ENCODE data around the gene CD1C. TPM values are rescaled to one million over a fixed set of nuclear protein-coding genes. Genes with fewer than 3 reads are reported as not detected.
"Not testable (repeated sequence)": the region's sequence is repeated elsewhere in the genome, so short reads cannot be mapped to it uniquely, and the experiment has no call there.

The CD1C gene
- total RNA-seq, 4 donors from 2014 or later: 2.1 to 7.1 TPM; not detected in 2

DNA sequence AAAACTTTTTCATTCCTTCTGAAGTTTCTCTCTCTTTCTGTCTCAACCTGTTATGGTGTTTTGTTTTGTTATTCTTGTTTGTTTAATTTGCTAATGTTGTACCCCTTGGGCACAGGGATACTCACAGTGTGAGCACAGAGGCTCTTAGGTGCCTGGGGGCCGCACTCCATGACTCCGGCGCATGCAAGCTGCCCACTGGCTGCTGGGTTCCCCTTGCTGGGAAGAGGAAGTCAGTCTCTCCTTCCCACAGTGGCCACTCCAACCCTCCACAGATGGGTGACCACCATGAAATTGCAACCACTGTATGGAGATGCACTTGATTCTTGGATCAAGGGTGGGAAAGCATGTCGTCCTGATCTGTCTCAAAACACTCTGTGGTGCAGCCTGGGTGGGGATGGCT lies 40.1 kb upstream of the CD1C start:
- Histone ChIP-seq H3K4me1 (no peaks in the 10 kb centered on the region), H3K27me3 (no peaks in the 10 kb centered on the region), H3K36me3 (no peaks in the 10 kb centered on the region), H3K4me3 (no peak overlapping the region), H3K9me3 (no peaks in the 10 kb centered on the region), H3K27ac (no peak overlapping the region)
- DNase-seq: no peak
- in situ Hi-C loops (cut with MboI; ENCODE audit: low pct_ligation_motif_present in 1 of 4, low pct_unique_long_range_greater_than_20kb in 1 of 4, low sequenced_read_pairs in 3 of 4) (no loop called here), intact Hi-C loops (cut with DNase I; ENCODE audit: low total_unique reads) (no loop called here)
- TF ChIP-seq POLR2A (IDR thresholded peaks at IDR 0.05) (no peak), POLR2AphosphoS5 (IDR thresholded peaks at IDR 0.05) (no peak), EP300 (IDR thresholded peaks at IDR 0.05; ENCODE audit: low read depth) (no peak)
- TF ChIP-seq, protein P1, sequence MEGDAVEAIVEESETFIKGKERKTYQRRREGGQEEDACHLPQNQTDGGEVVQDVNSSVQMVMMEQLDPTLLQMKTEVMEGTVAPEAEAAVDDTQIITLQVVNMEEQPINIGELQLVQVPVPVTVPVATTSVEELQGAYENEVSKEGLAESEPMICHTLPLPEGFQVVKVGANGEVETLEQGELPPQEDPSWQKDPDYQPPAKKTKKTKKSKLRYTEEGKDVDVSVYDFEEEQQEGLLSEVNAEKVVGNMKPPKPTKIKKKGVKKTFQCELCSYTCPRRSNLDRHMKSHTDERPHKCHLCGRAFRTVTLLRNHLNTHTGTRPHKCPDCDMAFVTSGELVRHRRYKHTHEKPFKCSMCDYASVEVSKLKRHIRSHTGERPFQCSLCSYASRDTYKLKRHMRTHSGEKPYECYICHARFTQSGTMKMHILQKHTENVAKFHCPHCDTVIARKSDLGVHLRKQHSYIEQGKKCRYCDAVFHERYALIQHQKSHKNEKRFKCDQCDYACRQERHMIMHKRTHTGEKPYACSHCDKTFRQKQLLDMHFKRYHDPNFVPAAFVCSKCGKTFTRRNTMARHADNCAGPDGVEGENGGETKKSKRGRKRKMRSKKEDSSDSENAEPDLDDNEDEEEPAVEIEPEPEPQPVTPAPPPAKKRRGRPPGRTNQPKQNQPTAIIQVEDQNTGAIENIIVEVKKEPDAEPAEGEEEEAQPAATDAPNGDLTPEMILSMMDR (IDR thresholded peaks at IDR 0.05): no peak
- 78% methylated on average over 4 of the region's 4 CpGs; no CpG with 5 or more reads in 1 of the 2 donors for whole genome bisulfite sequencing, 2 donors (ENCODE audit: low coverage in 1 of 2)

DNA sequence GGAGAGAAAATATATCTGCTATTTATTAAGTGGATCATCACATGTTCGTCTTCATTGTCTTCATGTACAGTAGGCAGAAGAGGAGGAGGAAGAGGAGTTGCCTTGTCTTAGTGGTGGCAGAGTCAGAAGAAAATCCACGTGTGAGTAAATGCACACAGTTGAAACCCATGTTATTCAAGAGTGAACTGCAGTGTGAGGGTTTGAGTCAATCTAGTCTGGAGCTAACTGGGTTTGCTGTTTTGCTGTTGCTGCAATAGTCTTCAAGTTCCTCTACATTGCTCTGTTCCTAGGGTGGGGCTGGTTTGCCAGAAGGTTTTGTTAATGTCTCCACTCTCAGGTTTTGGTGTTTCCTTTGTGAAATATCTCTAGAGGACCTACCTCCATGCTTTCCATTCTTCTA lies 38.6 kb upstream of the CD1C start:
- in situ Hi-C loops (cut with MboI; ENCODE audit: low pct_ligation_motif_present in 1 of 4, low pct_unique_long_range_greater_than_20kb in 1 of 4, low sequenced_read_pairs in 3 of 4): no loop called here
- 48 to 50% methylated on average over 2 of the region's 2 CpGs for WGBS, 2 donors (ENCODE audit: low coverage in 1 of 2)

DNA sequence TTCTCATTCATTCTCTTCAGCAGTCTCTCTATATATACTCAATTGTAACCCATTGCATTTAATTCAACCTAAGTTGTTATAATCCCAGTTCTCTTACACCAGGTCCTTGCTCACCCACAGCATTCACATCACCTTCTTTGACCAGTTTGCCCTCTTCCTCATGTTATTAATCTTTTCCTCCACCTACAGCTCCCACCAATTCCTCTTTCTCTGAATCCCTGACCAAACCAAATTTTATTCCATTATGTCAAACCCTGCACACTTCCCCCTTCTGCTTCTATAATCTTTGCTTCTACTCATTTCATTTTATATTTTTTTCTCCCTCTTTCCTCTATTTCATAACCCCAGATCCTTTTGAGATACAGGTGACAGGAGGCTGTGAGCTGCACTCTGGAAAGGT lies 34.1 kb upstream of the CD1C start:
- H3K27me3 ChIP-seq: no peaks in the 10 kb centered on the region
- DNase-seq: no peak
- no peak for TF ChIP-seq POLR2AphosphoS5 (IDR thresholded peaks at IDR 0.05)
- TF ChIP-seq EP300 (IDR thresholded peaks at IDR 0.05; ENCODE audit: low read depth): no peak
- TF ChIP-seq, protein P1 (IDR thresholded peaks at IDR 0.05): no peak
- TF ChIP-seq POLR2A (IDR thresholded peaks at IDR 0.05): no peak
- intact Hi-C loops (cut with DNase I; ENCODE audit: low total_unique reads) (no loop called here), in situ Hi-C loops (cut with MboI; ENCODE audit: low pct_ligation_motif_present in 1 of 4, low pct_unique_long_range_greater_than_20kb in 1 of 4, low sequenced_read_pairs in 3 of 4) (no loop called here)
- no peak overlapping the region for H3K4me3 ChIP-seq
- no peaks in the 10 kb centered on the region for H3K9me3 ChIP-seq
- no peaks in the 10 kb centered on the region for H3K4me1 ChIP-seq
- no peak overlapping the region for H3K27ac ChIP-seq
- H3K36me3 ChIP-seq: no peaks in the 10 kb centered on the region

More for the DNA sequence above, 38.6 kb upstream of the CD1C start:
- no peaks in the 10 kb centered on the region for H3K4me1 ChIP-seq
- H3K9me3 ChIP-seq: no peaks in the 10 kb centered on the region
- no peak for DNase-seq
- H3K36me3 ChIP-seq: no peaks in the 10 kb centered on the region
- intact Hi-C loops (cut with DNase I; ENCODE audit: low total_unique reads): no loop called here
- H3K27me3 ChIP-seq: no peaks in the 10 kb centered on the region
- TF ChIP-seq POLR2AphosphoS5 (IDR thresholded peaks at IDR 0.05) (no peak), POLR2A (IDR thresholded peaks at IDR 0.05) (no peak), EP300 (IDR thresholded peaks at IDR 0.05; ENCODE audit: low read depth) (no peak)
- TF ChIP-seq, protein P1 (IDR thresholded peaks at IDR 0.05): no peak
- H3K4me3 ChIP-seq: no peak overlapping the region
- H3K27ac ChIP-seq: no peak overlapping the region

DNA sequence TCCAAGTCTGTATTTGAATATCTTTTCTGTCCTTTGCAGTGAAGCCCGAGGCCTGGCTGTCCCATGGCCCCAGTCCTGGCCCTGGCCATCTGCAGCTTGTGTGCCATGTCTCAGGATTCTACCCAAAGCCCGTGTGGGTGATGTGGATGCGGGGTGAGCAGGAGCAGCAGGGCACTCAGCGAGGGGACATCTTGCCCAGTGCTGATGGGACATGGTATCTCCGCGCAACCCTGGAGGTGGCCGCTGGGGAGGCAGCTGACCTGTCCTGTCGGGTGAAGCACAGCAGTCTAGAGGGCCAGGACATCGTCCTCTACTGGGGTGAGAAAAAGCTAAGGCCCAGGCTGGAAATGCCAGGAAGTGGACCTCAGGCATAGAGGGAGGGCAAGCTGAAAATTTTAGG lies 33.0 kb upstream of the CD1C start:
- DNase-seq; H3K4me3 ChIP-seq; H3K4me1 ChIP-seq; H3K36me3 ChIP-seq; H3K27me3 ChIP-seq; intact Hi-C loops (cut with DNase I; ENCODE audit: low total_unique reads); H3K9me3 ChIP-seq; H3K27ac ChIP-seq; in situ Hi-C loops (cut with MboI; ENCODE audit: low pct_ligation_motif_present in 1 of 4, low pct_unique_long_range_greater_than_20kb in 1 of 4, low sequenced_read_pairs in 3 of 4): not testable (repeated sequence)
- 60 to 91% methylated on average over 1 to 9 of the region's 9 CpGs for WGBS, 2 donors (ENCODE audit: low coverage in 1 of 2)

DNA sequence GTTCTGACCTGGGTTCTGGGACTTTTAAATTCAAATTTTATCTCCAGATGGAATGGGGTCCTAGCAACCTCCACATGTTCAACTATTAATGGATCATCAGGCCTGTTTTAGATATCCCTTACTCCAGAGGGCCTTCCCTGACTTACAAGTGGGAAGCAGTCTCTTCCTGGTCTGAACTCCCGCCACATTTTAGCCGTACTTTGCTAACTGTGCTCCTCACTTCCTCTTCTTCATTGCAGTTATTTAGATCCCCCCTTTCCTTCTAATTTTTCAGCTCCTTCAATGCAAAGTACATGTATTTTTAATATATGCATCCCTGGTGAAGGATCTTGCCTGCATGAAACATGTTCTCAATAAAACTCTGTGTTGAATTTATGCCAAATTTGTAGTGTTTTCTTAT lies 31.8 kb upstream of the CD1C start:
- H3K36me3 ChIP-seq: no peaks in the 10 kb centered on the region
- H3K27ac ChIP-seq: no peak overlapping the region
- no peak for DNase-seq
- H3K27me3 ChIP-seq: no peaks in the 10 kb centered on the region
- 57 to 59% methylated on average over 2 of the region's 2 CpGs for WGBS, 2 donors (ENCODE audit: low coverage in 1 of 2)
- no peak overlapping the region for H3K4me3 ChIP-seq
- H3K4me1 ChIP-seq: no peaks in the 10 kb centered on the region
- in situ Hi-C loops (cut with MboI; ENCODE audit: low pct_ligation_motif_present in 1 of 4, low pct_unique_long_range_greater_than_20kb in 1 of 4, low sequenced_read_pairs in 3 of 4) (no loop called here), intact Hi-C loops (cut with DNase I; ENCODE audit: low total_unique reads) (no loop called here)
- no peaks in the 10 kb centered on the region for H3K9me3 ChIP-seq
- no peak for TF ChIP-seq POLR2A (IDR thresholded peaks at IDR 0.05)
- TF ChIP-seq, protein P1 (IDR thresholded peaks at IDR 0.05): no peak
- no peak for TF ChIP-seq EP300 (IDR thresholded peaks at IDR 0.05; ENCODE audit: low read depth)
- TF ChIP-seq POLR2AphosphoS5 (IDR thresholded peaks at IDR 0.05): no peak

Measured in transverse colon (tissue), 4 donors.